GM12878 (cell line): ENCODE results near the gene TECPR1.

Experiments
- MTA2 ChIP-seq: fragments of 450-650 bp; IDR thresholded peaks from 2 replicates; pipeline ENCODE4 v1.6.1; 2016; ENCODE audit warnings: low read depth, mild to moderate bottlenecking, moderate library complexity
- TF ChIP-seq, protein P1 (sequence below), 3 experiments: IDR thresholded peaks in 2 of 3; conservative IDR thresholded peaks in 1 of 3; 2 replicates each; pipeline ENCODE4 v1.5.1; 2011; ENCODE audit warnings: low read depth in 3 of 3, low read length in 3 of 3, mild to moderate bottlenecking in 3 of 3, control low read depth in 2 of 3, moderate library complexity in 2 of 3, inconsistent platforms in 1 of 3, mixed read lengths in 1 of 3; ENCODE audit not compliant: control insufficient read depth in 2 of 3, insufficient read depth in 1 of 3; ENCODE audit errors: extremely low read depth in 1 of 3

DNA sequence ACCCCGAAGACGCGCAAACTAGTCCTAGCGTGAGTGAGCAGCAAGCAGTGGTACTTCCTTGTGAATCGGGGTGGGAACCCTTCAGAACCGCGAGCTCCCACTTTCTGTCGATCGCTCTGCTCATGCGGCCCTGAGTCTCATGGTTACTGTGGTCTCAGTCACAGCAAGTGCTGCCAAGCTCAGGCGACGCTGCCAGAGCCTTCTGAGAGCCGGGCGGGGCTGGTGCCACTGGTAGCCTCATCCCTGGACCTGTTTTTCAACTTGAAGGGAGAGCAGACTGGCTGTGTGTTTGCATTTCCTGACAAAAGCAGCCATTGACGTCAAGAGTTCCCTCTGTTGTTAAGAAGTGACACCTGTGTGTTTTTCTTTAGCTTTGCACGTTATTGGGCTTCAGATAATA lies 73.7 kb downstream of the TECPR1 start:
- TF ChIP-seq, protein P1, sequence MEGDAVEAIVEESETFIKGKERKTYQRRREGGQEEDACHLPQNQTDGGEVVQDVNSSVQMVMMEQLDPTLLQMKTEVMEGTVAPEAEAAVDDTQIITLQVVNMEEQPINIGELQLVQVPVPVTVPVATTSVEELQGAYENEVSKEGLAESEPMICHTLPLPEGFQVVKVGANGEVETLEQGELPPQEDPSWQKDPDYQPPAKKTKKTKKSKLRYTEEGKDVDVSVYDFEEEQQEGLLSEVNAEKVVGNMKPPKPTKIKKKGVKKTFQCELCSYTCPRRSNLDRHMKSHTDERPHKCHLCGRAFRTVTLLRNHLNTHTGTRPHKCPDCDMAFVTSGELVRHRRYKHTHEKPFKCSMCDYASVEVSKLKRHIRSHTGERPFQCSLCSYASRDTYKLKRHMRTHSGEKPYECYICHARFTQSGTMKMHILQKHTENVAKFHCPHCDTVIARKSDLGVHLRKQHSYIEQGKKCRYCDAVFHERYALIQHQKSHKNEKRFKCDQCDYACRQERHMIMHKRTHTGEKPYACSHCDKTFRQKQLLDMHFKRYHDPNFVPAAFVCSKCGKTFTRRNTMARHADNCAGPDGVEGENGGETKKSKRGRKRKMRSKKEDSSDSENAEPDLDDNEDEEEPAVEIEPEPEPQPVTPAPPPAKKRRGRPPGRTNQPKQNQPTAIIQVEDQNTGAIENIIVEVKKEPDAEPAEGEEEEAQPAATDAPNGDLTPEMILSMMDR (IDR thresholded peaks at IDR 0.05 in 2 of 3, conservative IDR thresholded peaks at IDR 0.05 in 1 of 3; ENCODE audit: control insufficient read depth in 2 of 3, extremely low read depth in 1 of 3, insufficient read depth in 1 of 3, low read depth in 3 of 3, low read length in 3 of 3) = no peak
- TF ChIP-seq MTA2 = no peak
